GM19328 (cell line): ENCODE data around the gene ANO2.
"Not testable (repeated sequence)": the region's sequence is repeated elsewhere in the genome, so short reads cannot be mapped to it uniquely, and the experiment has no call there.

Source experiments
- ATAC-seq: cut with Tn5 transposase; IDR thresholded peaks from one replicate; pipeline ENCODE4 v1.9.1; 2021; ENCODE audit warnings: mild to moderate bottlenecking, moderate library complexity; ENCODE audit not compliant: unreplicated experiment

The ANO2 gene

DNA sequence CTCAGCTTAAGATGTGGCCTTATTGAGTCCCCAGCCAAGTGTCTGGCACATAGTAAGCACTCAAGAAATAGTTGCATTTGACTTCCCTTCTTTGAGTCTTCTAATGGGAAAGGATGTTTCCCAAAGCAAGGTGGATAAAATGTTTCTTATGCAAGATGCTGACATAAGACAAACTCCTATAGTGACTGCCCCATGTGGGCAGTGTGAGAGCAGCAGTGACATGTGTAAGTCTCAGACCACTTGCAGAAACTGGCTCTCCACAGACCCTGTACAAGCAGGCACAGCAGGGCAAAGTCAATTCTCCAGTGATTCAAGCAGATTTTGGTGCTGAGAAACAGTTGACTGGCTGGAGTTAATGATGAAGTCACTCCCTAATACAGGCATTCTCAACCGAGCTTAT, 255.3 kb downstream of the ANO2 start:
- ATAC-seq, result no peak

DNA sequence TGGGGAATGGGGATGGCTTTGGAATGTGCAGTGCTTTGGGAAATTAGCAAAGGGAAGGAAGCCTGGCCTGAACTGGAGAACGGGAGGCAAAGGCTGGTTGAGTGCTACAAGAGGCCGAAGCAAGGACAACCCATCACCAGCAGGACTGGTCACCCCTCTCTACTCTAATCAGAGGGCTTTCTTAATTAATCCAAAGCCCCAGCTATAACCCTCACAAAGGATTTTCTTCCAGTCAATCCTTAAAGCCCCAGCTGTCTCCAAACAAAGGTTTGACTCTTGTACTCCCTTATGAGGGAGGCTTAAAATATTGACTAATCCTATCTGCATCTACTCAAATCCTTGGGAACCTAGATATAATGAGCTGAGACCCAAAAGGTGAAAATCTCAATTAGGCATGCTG, 256.8 kb downstream of the ANO2 start:
- ATAC-seq, result no peak

DNA sequence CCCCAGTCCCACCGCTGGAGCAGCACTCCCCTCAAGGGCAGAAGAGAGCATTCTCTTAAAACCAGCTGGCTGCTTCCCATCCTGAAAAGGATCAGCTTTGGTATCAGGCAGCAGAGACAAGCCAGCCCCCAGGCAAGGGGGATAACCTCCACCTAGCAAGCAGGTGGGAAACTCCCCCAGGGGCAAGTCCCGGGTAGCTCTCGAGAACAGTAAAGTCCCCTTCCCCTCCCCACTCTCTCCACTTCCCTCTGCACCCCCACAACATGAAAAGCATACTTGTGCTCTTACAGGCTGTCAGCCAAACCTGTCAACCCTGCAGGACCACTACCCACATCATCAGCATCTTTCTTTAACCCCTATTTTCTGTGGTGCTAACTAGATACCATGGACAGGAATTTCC, 259.1 kb downstream of the ANO2 start:
- no peak for ATAC-seq

DNA sequence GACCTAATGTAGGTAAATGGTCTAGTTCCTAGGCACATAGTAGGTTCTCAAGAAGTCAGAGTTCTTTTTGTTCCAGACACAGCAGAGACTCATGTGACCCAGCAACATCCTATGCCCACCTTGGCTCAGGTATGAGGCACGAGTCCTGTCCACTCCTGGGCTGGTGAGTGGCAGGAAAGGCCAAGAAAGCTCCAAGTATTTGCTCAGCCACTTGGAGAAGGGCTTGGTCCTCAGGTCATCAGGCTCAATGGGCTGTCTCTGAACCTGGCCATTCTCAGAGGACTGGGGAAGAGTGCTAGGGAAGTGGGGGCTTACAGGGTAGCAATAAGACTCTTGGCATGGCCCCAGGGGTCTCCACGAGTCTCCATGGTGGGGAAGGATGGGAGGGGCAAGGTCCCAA, 260.1 kb downstream of the ANO2 start:
- ATAC-seq, result no peak

DNA sequence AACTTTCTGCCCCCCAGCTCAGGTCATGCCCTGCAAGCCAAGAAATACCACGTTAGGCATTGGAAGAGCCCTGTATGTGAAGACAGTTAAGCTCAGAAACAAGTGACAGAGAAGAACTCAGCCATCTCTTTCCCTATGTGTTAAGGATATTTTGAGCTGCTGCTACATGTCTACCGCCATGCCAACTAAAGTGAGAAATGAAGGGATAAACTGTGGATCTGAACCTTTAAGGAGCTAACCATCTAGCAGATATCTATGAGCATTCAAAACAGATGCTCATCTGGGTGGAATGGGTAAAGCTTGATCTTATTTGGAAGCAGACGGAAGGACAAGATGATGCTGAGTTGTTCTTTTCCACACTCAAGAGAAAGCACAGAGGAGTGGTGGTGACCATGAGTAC, 262.5 kb downstream of the ANO2 start:
- no peak for ATAC-seq

DNA sequence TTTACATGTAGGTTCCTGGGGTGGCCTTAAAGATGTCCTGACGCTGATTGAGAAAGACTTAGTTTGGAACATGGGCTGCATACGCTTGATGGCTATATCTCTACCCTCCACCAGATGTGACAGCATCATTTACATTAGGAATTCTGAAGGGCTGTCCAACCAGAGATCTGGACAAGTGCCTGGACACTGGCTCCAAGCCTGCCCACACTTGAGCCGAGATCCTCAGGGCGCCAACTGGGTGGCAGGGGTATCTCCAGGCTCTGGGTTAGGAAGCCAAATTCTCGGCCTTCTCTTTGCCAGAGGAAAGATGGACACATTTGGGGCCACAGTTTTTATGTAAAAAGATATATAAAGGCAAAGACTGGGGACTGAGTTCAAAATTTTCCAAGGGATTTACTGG, 266.9 kb downstream of the ANO2 start:
- ATAC-seq, result no peak

DNA sequence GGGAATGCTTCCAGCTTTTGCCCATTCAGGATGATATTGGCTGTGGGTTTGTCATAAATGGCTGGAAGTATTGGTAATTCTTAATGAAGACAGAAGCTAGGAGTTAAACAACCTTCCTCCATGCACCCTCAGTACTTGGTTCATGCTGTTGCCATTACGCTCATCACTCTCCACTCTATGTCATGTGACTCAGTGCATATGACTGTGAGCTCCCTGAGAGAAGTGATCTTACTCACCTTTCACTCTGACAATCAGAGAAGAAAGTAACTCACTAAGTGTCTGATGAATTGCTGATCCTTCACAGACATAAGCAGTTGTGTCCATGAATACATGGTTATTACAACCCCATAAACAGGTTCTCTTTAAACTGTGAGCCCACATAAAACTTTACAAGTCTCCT, 275.4 kb downstream of the ANO2 start:
- ATAC-seq, result not testable (repeated sequence)

DNA sequence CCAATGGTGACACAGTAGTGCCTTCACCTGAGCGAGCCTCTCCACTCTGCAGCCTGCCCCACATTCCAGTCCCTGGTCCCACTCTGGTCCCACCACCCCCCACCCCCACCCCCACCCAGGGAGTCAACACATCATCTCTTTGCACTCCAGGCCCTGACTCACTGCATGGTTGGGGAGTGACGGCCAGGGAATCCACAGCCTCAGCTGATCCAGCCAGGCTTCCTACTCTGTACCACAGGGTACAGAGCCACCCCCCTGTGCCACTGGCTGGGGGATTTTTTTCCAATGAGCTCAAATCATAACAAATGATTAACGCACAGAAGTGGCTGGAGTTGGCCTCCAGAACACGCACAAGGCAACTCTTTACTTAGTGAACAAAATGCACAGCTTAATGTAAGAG, 279.4 kb downstream of the ANO2 start:
- ATAC-seq, result no peak

DNA sequence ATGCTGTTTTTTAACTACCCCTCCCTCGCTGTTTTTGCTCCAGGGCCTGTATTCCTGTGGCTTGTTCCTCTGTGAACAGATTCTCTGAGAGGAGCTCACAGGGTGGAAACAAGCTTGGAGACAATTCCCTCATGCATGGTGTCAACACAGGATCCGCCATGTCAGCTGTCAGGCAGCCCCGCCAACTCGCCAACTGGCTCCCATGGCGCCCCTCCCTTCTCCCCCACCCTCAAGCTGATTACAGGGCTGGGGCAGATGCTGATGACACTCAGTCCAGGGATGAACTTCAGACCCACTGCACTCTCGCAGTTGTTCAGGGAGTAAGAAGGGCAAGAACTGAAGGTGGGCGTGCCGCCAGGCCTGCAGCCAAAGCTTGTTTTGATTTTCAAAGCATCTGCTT, 283.2 kb downstream of the ANO2 start:
- ATAC-seq, result no peak

DNA sequence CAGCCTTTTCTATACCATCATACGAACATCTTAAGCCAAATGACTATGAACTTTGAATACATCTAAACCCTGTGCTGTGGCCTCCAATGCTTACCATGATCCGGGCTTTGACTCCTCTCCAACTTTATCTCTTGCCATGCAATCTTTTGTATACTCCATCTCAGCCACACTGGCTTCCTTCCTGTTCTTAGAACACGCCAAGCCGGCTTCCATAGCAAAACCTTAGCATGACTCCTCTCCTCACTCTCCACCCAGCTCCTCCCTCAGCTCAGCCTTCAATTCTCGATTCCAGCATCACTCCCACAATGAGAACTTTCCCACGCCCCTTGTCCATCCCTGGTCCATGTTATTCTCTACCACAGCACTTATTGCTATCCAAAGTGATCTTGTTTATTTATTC, 284.8 kb downstream of the ANO2 start:
- no peak for ATAC-seq

DNA sequence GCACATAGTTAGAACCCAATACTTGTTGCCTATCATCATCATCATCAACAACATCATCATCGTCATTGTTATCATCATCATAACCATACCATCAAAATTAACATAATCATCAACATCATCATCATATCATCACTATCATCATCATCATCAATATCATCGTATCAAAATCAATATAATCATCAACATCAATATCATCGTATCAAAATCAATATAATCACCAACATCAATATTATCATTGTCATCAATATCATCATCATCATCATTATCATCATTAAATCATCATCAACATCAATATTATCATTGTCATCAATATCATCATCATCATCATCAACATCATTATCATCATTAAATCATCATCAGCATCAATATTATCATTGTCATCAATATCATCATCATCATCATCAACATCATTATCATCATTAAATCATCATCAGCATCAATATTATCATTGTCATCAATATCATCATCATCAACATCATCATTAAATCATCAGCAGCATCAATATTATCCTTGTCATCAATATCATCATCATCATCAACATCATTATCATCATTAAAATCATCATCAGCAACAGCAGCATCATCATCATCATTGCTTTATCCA, 286.6 kb downstream of the ANO2 start:
- ATAC-seq, result not testable (repeated sequence)

DNA sequence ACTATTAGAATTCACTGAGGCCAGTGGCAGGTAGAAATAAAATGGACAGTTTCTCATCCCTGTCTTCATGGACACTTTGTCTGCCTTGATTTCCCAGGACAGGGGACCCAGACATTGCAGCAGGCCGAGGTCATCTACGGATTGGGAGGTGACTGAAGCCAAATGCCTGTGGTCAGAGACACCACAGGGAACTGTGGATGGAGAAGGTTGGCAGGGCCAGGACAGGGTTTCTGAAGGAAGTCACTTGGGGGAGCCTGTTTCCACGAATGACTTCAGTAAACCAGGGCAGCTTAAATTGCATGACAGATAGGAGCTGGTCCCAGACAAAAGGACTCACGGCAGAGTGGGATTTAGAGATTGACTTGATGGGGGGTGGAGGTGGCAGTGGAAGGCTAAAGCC, 288.2 kb downstream of the ANO2 start:
- ATAC-seq, result no peak

DNA sequence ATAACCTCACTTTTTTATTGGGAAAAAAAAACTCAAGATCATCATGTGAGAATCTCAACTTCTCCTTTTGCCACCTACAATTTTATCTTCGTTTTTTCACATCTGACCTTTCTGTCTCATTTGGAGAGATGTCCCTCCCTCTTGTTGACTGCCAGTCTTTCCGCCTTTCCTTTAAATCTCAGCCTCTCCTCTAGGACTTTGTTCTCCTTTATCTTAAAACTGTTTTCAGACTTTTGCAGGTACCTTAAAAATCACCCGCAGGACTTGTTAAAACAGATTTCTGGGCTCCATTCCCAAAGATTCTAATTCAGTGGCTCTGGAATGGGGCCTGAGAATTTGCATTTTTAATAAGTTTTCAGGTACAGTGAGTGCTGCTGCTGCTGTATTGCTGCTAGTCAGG, 289.9 kb downstream of the ANO2 start:
- ATAC-seq, result no peak

DNA sequence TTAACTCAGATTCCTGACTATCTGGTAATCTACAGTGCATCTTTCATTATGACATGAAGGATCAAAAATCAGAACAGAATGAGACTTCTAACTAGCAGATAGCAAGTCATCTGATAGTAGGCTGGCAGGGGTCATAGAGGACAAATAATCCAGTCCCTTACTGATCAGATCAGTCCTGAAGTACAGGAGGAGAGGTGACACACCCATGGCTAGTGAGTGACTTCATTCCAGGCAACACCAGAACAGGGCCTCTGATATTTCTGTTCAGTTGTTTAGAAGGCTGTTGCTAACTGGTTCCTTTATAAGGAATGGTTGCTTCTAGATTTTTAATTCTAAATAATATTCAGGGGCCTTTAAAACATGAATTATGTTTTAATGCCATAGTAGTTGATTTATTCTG, 291.0 kb downstream of the ANO2 start:
- ATAC-seq, result no peak

DNA sequence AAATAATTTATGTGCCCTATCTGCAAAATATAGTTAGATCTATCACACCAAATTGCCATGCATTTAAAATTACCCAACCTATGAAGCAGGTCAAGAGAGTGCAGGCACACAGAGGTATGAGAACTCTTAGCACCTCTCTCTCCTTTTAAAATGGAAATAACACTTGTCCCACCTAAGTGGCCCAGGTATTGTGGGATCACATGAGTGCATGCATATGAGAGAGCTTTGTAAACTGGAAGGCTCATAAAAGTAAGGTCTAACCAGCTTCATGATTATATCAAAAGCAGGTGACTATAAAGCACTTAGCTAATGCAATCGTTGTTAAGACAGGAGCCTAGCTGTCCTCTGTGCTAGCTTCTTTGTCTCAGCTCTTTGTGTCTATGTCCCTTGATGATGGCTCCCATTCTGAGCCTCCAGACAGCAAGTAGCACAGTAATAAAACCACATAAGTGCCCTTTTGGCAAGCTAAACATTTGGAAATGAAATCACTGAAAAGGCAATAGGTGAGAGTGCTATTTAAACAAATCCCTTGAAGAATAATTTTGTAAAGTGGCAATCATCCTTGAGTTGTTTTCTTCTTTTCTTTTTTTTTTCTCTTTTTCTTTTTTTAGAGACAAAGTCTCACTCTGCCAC, 294.1 kb downstream of the ANO2 start:
- ATAC-seq, result no peak

DNA sequence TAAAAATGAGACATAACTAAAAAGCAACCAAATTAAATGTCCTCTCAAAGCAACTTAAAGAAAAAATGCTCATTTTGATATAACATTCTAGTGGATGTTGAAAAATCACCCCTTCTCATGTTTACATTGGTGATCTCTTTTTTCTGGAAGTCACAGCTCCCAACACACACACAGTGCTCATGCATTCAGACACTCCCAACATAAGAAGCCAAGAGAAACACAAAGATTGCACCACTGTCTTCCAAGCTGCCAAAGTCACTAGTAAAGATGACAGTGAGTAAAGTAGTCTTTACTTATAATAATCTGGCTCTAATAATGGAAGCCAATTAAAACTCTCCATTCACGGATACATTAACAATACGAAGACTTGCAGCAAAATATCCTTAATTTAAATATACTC, 294.8 kb downstream of the ANO2 start:
- ATAC-seq, result no peak

DNA sequence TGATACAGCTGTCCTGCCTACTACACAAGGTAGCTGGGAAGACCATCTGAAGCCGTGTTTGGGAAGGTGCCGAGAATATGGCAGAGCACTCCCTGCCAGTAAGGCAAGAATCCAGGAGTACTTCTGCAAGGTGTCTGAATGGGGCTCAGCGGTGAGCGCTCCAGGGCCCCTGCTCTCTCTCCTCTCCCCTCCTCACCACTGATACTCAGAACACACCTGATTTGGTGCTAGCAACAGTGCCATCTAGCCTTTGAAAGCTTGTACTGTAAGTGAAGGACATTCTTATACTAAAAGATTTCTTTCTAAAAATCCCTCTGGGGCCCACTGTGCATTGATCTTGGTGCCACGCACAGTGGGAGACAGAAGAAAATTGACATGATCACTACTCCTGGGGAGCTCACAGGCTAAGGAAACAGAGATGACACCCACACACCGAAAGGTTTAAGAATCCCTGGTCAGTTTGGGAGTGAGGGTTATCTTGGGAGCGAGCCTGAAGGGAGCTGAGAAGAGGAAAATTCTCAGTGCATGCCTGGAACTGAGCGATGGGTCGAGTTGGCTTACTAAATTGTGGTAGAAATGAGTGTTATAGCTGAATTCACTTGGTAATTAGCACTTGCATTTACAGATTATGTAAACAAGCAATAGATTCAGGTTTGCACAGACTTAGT, 296.2 kb downstream of the ANO2 start:
- no peak for ATAC-seq

DNA sequence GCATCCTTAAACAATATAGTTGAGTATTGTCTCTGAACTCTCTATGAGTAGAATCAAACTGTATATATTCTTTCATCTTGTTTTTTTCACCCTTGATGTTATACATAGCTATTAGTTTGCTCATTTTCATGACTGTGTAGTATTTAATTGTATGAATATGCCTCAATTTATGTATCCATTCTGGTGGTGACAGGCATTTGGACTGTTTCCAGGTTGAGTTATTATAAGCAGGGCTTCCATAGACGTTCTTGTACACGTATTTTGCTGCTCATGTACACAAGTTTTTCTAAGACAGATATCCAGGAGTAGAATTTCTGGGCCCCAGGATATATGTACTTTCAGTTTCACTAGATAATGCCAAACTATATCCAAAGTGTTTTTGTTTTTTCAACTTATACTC, 301.8 kb downstream of the ANO2 start:
- ATAC-seq, result no peak

DNA sequence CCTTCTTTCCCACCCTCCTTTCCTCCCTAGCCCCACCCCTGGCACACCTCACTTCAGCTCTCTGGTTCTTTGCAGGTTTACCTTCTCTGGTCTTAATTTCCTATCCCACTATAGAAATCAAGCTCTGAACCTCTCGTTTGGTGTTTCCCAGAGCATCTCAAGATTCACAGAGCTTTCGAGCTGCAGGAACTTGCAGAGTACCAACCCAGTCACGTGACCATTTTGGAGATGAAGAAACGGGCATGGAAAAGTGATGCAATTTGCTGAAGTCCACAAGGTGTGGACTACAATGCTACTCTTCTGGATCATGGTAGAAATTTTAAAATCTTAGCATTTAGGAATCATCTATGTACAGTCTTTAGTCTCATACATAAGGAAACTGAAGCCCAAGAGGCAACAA, 307.4 kb downstream of the ANO2 start:
- no peak for ATAC-seq

DNA sequence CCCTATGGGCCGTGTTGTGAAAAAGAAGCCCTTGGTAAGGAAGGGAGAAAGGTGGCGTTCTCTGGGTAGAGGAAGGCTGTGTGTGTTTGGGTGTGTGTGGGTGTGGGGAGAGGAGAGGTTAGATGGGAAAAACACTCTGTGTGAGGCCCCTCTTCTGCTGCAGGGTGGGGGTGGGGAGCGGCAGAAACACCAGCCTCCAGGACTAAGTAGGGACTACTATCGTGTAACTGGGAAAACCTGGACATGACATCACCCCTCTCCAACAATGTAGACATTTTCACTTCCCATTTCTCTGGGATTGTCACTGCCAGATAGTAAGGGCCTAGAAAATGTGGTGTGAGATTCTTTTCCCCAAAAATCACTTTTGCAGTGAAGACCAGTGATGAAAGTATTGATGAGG, 308.2 kb downstream of the ANO2 start:
- no peak for ATAC-seq

DNA sequence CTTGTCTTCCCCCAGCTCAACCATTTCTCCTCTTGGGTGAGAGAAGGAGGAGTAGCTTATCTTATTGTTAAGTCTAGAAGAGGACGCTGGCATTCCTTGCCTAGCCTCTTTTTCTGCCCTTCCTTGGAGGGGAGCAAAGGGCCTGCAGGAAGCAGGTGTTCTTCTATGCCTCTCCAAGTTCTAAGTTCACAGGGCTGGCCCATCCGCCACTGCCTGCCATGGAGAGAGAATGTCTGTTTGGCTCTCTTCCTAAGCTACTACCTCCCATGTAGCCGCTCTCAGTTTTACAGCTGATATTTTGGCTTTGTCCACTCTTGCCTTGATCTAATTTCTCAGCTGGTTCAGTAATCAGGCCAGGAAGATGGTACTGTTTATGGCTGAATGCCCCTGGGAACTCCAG, 312.0 kb downstream of the ANO2 start:
- ATAC-seq, result no peak

DNA sequence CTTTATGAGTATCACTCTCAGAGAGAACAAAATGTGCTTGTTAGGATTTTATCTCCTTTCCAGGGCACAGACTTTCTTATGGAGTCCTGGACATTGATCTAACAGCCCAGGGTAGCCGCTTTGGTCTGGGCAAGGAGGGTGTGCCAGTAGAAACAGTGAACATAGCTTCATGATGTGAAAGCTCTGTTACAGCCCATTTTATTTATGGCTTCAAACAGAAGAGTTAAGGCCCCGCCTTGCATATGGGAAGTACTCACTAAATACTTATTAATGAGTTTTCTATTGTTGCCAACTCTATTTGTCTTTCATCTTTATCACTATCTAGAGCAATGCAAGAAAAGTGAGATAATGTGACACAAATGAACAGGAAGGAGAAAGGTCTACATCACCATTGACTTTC, 312.6 kb downstream of the ANO2 start:
- ATAC-seq, result no peak

DNA sequence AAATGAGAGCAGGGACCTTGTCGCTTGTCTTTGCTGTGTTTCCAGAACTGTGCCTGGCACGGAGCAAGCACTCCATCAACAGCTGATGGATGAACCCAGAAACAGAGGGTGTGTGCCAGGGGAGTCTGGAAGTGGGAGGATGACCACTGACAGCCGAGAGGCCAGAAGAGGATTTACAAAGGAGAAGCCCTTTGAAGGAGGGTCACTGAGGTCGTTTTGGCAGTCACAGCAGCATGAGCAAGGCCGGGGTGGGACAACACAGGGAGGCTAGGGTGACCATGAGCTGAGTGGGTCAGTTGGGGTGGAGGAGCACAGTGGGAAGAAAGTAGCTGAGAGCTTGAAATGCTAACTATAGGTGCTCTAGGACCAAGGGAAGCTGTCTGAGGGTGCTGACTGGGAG, 313.6 kb downstream of the ANO2 start:
- no peak for ATAC-seq
